ENCODE data around the gene SLC35A4.

The SLC35A4 gene

DNA sequence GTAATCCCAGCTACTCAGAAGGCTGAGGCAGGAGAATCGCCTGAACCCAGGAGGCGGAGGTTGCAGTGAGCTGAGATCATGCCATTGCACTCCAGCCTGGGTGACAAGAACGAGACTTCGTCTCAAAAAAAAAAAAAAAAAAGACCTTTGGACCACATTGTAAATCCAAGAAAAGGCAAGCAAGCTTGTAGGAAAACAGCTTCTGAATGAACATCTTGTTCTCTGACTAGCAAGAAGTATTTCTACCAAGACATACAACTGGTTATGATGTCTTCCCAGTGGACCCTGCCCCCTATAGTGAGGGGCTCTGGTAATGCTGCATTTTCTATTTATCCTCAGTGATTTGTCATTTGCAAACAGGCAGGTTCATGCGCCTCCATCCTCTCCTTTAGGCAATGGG lies 21.7 kb upstream of the SLC35A4 start:
- no peak overlapping the region for H3K4me2 ChIP-seq (ENCODE audit: low read depth, low read length, poor library complexity, severe bottlenecking)
- no peak overlapping the region for H3K4me3 ChIP-seq (ENCODE audit: insufficient read depth, low read length, poor library complexity, severe bottlenecking)
- no peaks in the 10 kb centered on the region for H3K9me2 ChIP-seq (replicated peaks; ENCODE audit: insufficient read depth, low read length)
- H3K27ac ChIP-seq (ENCODE audit: low read depth, low read length) = no peak overlapping the region
- H3K79me2 ChIP-seq (ENCODE audit: insufficient read depth, low read length) = no peaks in the 10 kb centered on the region
- no peaks in the 10 kb centered on the region for H3K27me3 ChIP-seq (ENCODE audit: low read length)
- no peak for TF ChIP-seq EZH2phosphoT487 (conservative IDR thresholded peaks at IDR 0.05; ENCODE audit: low read length)
- TF ChIP-seq, protein P1, sequence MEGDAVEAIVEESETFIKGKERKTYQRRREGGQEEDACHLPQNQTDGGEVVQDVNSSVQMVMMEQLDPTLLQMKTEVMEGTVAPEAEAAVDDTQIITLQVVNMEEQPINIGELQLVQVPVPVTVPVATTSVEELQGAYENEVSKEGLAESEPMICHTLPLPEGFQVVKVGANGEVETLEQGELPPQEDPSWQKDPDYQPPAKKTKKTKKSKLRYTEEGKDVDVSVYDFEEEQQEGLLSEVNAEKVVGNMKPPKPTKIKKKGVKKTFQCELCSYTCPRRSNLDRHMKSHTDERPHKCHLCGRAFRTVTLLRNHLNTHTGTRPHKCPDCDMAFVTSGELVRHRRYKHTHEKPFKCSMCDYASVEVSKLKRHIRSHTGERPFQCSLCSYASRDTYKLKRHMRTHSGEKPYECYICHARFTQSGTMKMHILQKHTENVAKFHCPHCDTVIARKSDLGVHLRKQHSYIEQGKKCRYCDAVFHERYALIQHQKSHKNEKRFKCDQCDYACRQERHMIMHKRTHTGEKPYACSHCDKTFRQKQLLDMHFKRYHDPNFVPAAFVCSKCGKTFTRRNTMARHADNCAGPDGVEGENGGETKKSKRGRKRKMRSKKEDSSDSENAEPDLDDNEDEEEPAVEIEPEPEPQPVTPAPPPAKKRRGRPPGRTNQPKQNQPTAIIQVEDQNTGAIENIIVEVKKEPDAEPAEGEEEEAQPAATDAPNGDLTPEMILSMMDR (IDR thresholded peaks at IDR 0.05; ENCODE audit: insufficient read depth, low read length, poor library complexity, severe bottlenecking) = no peak
- no peak overlapping the region for H3K9ac ChIP-seq (ENCODE audit: low read length)
- H3K36me3 ChIP-seq (ENCODE audit: low read length) = peaks cover 30% of the 10 kb centered on the region
- no peaks in the 10 kb centered on the region for H4K20me1 ChIP-seq (ENCODE audit: low read depth, low read length)
- no peaks in the 10 kb centered on the region for H3K9me3 ChIP-seq (ENCODE audit: insufficient read depth, low read length)
- peaks cover 6% of the 10 kb centered on the region; the same call in 1 of the 2 replicates for H3F3A ChIP-seq (ENCODE audit: insufficient read depth)
- no peak overlapping the region for H2AFZ ChIP-seq (ENCODE audit: low read depth, low read length, severe bottlenecking)

DNA sequence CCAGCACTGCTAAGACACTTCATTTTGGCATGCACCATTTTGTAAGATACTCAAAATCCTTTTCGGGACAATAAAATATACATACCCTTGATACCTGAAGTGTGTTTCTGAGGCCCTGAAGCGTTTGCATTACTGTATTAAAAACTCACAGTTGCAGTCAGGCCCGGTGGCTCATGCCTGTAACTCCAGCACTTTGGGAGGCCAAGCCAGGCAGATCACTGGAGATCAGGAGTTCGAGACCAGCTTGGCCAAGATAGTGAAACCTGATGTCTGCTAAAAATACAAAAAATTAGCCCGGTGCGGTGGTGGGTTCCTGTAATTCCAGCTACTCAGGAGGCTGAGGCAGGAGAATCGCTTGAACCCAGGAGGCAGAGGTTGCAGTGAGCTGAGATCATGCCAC lies 19.6 kb upstream of the SLC35A4 start:
- Histone ChIP-seq H4K20me1 (ENCODE audit: low read depth, low read length) (no peaks in the 10 kb centered on the region), H3F3A (ENCODE audit: insufficient read depth) (peaks cover 8% of the 10 kb centered on the region; the same call in 1 of the 2 replicates), H3K4me2 (ENCODE audit: low read depth, low read length, poor library complexity, severe bottlenecking) (no peak overlapping the region), H3K79me2 (ENCODE audit: insufficient read depth, low read length) (no peaks in the 10 kb centered on the region), H3K27me3 (ENCODE audit: low read length) (no peaks in the 10 kb centered on the region), H2AFZ (ENCODE audit: low read depth, low read length, severe bottlenecking) (no peak overlapping the region), H3K27ac (ENCODE audit: low read depth, low read length) (no peak overlapping the region), H3K9me2 (replicated peaks; ENCODE audit: insufficient read depth, low read length) (no peaks in the 10 kb centered on the region), H3K9me3 (ENCODE audit: insufficient read depth, low read length) (no peaks in the 10 kb centered on the region), H3K4me3 (ENCODE audit: insufficient read depth, low read length, poor library complexity, severe bottlenecking) (no peak overlapping the region), H3K9ac (ENCODE audit: low read length) (no peak overlapping the region), H3K36me3 (ENCODE audit: low read length) (peaks cover 10% of the 10 kb centered on the region)
- TF ChIP-seq EZH2phosphoT487 (conservative IDR thresholded peaks at IDR 0.05; ENCODE audit: low read length) = no peak

DNA sequence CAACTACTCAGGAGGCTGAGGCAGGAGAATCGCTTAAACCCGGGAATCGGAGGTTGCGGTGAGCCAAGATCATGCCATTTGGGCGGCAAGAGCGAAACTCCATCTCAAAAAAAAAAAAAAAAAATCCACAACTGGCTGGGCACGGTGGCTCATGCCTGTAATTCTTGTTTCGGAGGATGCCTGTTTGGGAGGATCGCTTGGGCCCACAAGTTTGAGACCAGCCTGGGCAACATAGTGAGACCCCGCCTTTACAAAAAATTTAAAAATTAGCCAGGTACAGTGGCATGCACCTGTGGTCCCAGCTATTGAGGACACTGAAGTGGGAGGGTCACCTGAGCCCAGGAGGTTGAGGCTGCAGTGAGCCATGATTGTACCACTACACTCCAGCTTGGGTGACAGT lies 19.0 kb upstream of the SLC35A4 start:
- no peaks in the 10 kb centered on the region for H3K9me3 ChIP-seq (ENCODE audit: insufficient read depth, low read length)
- H3F3A ChIP-seq (ENCODE audit: insufficient read depth) = peaks cover 11% of the 10 kb centered on the region; the same call in 1 of the 2 replicates
- no peaks in the 10 kb centered on the region for H3K79me2 ChIP-seq (ENCODE audit: insufficient read depth, low read length)
- no peak overlapping the region for H3K9ac ChIP-seq (ENCODE audit: low read length)
- no peak overlapping the region for H3K27ac ChIP-seq (ENCODE audit: low read depth, low read length)
- no peaks in the 10 kb centered on the region for H3K9me2 ChIP-seq (replicated peaks; ENCODE audit: insufficient read depth, low read length)
- H4K20me1 ChIP-seq (ENCODE audit: low read depth, low read length) = no peaks in the 10 kb centered on the region
- H3K27me3 ChIP-seq (ENCODE audit: low read length) = no peaks in the 10 kb centered on the region
- H3K4me2 ChIP-seq (ENCODE audit: low read depth, low read length, poor library complexity, severe bottlenecking) = no peak overlapping the region
- H3K36me3 ChIP-seq (ENCODE audit: low read length) = 0 out of 2 replicates have a peak, but pooled peaks cover 6% of the 10 kb centered on the region
- TF ChIP-seq, protein P1 (IDR thresholded peaks at IDR 0.05; ENCODE audit: insufficient read depth, low read length, poor library complexity, severe bottlenecking) = no peak
- no peak for TF ChIP-seq EZH2phosphoT487 (conservative IDR thresholded peaks at IDR 0.05; ENCODE audit: low read length)
- H2AFZ ChIP-seq (ENCODE audit: low read depth, low read length, severe bottlenecking) = no peak overlapping the region
- no peak overlapping the region for H3K4me3 ChIP-seq (ENCODE audit: insufficient read depth, low read length, poor library complexity, severe bottlenecking)

DNA sequence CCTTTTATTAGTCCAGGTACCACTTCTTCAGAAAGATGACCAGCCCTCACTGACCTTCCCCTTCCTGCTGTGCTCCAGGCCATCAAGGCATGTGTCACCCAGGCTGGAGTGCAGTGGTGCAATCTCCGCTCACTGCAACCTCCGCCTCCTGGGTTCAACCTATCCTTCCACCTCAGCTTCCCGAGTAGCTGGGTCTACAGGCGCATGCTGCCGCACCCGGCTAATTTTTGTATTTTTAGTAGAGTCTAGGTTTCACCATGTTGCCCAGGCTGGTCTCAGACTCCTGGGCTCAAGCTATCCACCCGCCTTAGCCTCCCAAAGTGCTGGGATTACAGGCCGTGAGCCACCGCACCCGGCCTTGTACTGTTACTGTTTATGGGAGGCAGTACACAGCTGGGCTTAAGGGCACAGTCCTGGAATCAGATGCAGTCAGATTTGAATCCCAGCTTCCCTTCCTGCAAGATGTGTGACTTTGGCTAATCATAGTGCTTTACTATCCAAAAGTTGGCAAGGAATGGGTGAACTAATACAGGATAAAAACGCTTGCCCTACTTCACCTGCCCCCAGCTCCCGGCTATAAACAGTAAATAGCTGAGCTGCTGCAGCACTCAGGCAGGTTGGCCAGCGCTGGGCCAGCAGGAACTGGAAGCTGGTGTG lies 17.6 kb upstream of the SLC35A4 start:
- Histone ChIP-seq H3K4me3 (ENCODE audit: insufficient read depth, low read length, poor library complexity, severe bottlenecking) (no peak overlapping the region), H3K9me2 (replicated peaks; ENCODE audit: insufficient read depth, low read length) (no peaks in the 10 kb centered on the region)
- no peak for TF ChIP-seq EZH2phosphoT487 (conservative IDR thresholded peaks at IDR 0.05; ENCODE audit: low read length)
- TF ChIP-seq, protein P1 (IDR thresholded peaks at IDR 0.05; ENCODE audit: insufficient read depth, low read length, poor library complexity, severe bottlenecking) = no peak

More for the DNA sequence above, 17.6 kb upstream of the SLC35A4 start:
- Histone ChIP-seq H3K4me2 (ENCODE audit: low read depth, low read length, poor library complexity, severe bottlenecking) (peak overlapping the region; percentile 80), H4K20me1 (ENCODE audit: low read depth, low read length) (no peaks in the 10 kb centered on the region), H3K27ac (ENCODE audit: low read depth, low read length) (no peak overlapping the region), H3K79me2 (ENCODE audit: insufficient read depth, low read length) (no peaks in the 10 kb centered on the region), H3K27me3 (ENCODE audit: low read length) (no peaks in the 10 kb centered on the region), H3F3A (ENCODE audit: insufficient read depth) (peaks cover 11% of the 10 kb centered on the region; the same call in 1 of the 2 replicates), H3K9ac (ENCODE audit: low read length) (peak overlapping the region; percentile 58; the same call in 1 of the 2 replicates), H2AFZ (ENCODE audit: low read depth, low read length, severe bottlenecking) (no peak overlapping the region), H3K36me3 (ENCODE audit: low read length) (0 out of 2 replicates have a peak, but pooled peaks cover 2% of the 10 kb centered on the region), H3K9me3 (ENCODE audit: insufficient read depth, low read length) (no peaks in the 10 kb centered on the region)
